ENCODE results near the gene FER.

DNA sequence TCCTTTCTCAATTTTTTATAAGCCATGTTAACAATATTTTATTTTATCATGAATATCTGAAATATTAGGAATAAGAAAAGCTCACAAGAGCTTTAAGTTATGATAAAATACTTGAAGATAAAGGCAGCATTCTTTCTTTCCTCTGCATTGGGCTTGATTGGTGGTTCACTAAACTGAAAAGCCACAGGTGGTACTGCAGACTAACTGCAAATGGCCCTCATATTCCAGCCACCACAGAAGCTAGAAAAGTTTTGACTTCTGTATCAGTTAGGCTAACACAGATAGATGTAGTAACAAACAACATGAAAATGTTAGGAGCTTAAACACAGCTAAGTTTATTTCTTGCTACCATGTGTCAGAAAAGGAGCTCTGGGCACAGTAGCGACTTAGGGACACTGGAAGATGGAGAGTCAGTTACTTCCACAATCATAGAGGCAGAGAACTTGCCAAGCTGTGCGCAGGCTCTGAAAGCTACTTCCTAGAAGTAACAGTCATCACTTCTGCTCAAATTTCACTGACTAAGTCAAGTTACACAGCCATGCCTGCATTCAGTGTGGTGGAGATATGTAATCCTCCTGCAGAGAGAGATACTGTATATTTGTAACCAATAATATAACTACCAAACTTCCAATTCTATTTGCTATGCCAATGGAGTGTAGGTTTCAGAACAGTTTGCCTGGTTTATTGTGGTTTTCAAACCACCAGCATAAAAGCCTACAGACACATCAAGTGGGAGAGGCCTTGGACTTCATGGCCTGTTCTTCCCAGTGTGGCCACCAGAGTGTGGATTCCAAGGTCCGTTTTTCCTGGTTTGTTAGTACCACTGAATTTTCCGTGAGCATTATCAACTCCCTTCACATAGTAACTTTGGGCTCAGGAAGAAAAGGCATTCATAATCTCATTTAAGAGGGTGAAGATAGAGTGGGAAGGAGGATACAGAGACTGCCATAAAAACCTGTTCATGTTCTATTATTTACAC, 393.8 kb downstream of the FER start:
- TF ChIP-seq, protein P1, sequence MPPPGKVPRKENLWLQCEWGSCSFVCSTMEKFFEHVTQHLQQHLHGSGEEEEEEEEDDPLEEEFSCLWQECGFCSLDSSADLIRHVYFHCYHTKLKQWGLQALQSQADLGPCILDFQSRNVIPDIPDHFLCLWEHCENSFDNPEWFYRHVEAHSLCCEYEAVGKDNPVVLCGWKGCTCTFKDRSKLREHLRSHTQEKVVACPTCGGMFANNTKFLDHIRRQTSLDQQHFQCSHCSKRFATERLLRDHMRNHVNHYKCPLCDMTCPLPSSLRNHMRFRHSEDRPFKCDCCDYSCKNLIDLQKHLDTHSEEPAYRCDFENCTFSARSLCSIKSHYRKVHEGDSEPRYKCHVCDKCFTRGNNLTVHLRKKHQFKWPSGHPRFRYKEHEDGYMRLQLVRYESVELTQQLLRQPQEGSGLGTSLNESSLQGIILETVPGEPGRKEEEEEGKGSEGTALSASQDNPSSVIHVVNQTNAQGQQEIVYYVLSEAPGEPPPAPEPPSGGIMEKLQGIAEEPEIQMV (tag; conservative IDR thresholded peaks at IDR 0.05; ENCODE audit: low read depth) = no peak
- no peak for TF ChIP-seq EZH2 (IDR thresholded peaks at IDR 0.05; ENCODE audit: borderline replicate concordance, low read depth, low read length)
